Stimulated activated CD4-positive, alpha-beta T cell treated with anti-CD3 and anti-CD28 coated beads, TNF-alpha, amount 100 ng/mL, for 4 hours (primary cell): Measurements from ENCODE around the gene LIPH.
"Not testable (repeated sequence)": the region's sequence is repeated elsewhere in the genome, so short reads cannot be mapped to it uniquely, and the experiment has no call there.

Experiments
- DNase-seq, 3 experiments: peaks; one replicate each; pipeline ENCODE4 v3.0.0-alpha.2; 2020; ENCODE audit warnings: low read depth in 3 of 3

Gene LIPH

GRCh38 chr3:185552358-185552877, at the start of gene LIPH:
Gene LIPH, minus strand, starts transcription at chr3:185552588. Its CDS starts 117 bp downstream, at chr3:185552471.
- DNase-seq = no peak

- DNase-seq = no peak
Observed at GRCh38 chr3:185595526-185595925, 43.1 kb upstream of the LIPH start.

- no peak for DNase-seq
Observed at GRCh38 chr3:185594073-185594472, 41.7 kb upstream of the LIPH start.

- no peak for DNase-seq
Observed at GRCh38 chr3:185586686-185587039, 34.3 kb upstream of the LIPH start.

GRCh38 chr3:185585859-185586685, 33.7 kb upstream of the LIPH start, which contains the start of gene SENP2:
Gene SENP2, plus strand, starts transcription at chr3:185586295. Its CDS starts 119 bp downstream, at chr3:185586414.
- DNase-seq = peak; percentile 97 to 100 (median 98)

- no peak for DNase-seq
Observed at GRCh38 chr3:185585518-185585858, 33.1 kb upstream of the LIPH start.

GRCh38 chr3:185584686-185585085, 32.3 kb upstream of the LIPH start:
- DNase-seq = no peak

- no peak for DNase-seq
Observed at GRCh38 chr3:185583925-185584324, 31.5 kb upstream of the LIPH start.

- no peak for DNase-seq
Observed at GRCh38 chr3:185582871-185583270, 30.5 kb upstream of the LIPH start.

GRCh38 chr3:185582236-185582635, 29.8 kb upstream of the LIPH start:
- DNase-seq = no peak

GRCh38 chr3:185575108-185575869, 22.9 kb upstream of the LIPH start:
- not testable (repeated sequence) for DNase-seq

GRCh38 chr3:185572183-185572582, 19.8 kb upstream of the LIPH start:
- no peak for DNase-seq

- DNase-seq = no peak
Observed at GRCh38 chr3:185561958-185562357, 9.6 kb upstream of the LIPH start.

GRCh38 chr3:185561374-185561943, 9.1 kb upstream of the LIPH start:
- no peak for DNase-seq

GRCh38 chr3:185560676-185561075, 8.3 kb upstream of the LIPH start:
- DNase-seq = no peak

- no peak for DNase-seq
Observed at GRCh38 chr3:185559706-185560090, 7.3 kb upstream of the LIPH start.

- no peak for DNase-seq
Observed at GRCh38 chr3:185558395-185558794, 6.0 kb upstream of the LIPH start.

- DNase-seq = not testable (repeated sequence)
Observed at GRCh38 chr3:185556640-185557039, 4.3 kb upstream of the LIPH start.

GRCh38 chr3:185555860-185556347, 3.5 kb upstream of the LIPH start:
- no peak for DNase-seq

GRCh38 chr3:185555101-185555501, 2.7 kb upstream of the LIPH start:
- DNase-seq = no peak

- no peak for DNase-seq
Observed at GRCh38 chr3:185549651-185550111, 2.7 kb downstream of the LIPH start.

- no peak for DNase-seq
Observed at GRCh38 chr3:185549122-185549521, 3.3 kb downstream of the LIPH start.
